Astrocyte of the cerebellum (primary cell): Measurements from ENCODE around the gene WWP2.
A peak's percentile ranks its signal among the peaks of the same experiment; 100 is the strongest.

Experiments used
- DNase-seq: peaks from one replicate; pipeline ENCODE4 v3.0.0-alpha.2; 2011; ENCODE audit warnings: low read depth
- H3K4me3 ChIP-seq: 2 replicates; pipeline ENCODE4 v1.5.1; 2011; ENCODE audit warnings: mild to moderate bottlenecking, low read depth, low read length, moderate library complexity
- in situ Hi-C: cut with HindIII; loops from 2 replicates; pipeline ENCODE4 v1.10.0; 2017; ENCODE audit warnings: low sequenced_read_pairs
- TF ChIP-seq, protein P1 (sequence below): IDR thresholded peaks from 2 replicates; pipeline ENCODE4 v1.5.1; 2012; ENCODE audit warnings: low read length, low read depth, moderate library complexity, mild to moderate bottlenecking; ENCODE audit errors: missing control alignments

The WWP2 gene

DNA sequence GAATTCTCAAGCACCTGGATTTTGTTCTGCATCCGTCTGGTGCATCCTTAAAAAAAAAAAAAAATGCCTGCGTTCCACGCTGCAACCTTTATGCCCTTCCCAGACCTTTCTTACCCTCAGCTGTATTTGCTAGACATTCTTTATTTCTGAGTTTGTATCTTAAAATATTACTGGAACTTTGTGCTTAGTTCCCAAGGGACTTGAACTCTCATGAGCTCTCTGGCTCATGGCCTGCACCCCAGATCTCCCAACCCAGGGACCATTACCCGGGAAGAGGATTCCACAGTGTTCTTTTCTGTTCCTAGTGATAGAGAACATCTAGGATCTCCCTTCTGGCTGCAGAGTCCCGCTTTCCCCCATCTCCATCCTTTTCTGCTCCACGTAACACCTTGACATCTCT, 160.1 kb downstream of the WWP2 start:
- in situ Hi-C loops, result no loop called here
- TF ChIP-seq, protein P1, sequence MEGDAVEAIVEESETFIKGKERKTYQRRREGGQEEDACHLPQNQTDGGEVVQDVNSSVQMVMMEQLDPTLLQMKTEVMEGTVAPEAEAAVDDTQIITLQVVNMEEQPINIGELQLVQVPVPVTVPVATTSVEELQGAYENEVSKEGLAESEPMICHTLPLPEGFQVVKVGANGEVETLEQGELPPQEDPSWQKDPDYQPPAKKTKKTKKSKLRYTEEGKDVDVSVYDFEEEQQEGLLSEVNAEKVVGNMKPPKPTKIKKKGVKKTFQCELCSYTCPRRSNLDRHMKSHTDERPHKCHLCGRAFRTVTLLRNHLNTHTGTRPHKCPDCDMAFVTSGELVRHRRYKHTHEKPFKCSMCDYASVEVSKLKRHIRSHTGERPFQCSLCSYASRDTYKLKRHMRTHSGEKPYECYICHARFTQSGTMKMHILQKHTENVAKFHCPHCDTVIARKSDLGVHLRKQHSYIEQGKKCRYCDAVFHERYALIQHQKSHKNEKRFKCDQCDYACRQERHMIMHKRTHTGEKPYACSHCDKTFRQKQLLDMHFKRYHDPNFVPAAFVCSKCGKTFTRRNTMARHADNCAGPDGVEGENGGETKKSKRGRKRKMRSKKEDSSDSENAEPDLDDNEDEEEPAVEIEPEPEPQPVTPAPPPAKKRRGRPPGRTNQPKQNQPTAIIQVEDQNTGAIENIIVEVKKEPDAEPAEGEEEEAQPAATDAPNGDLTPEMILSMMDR, result no peak
- DNase-seq, result no peak
- H3K4me3 ChIP-seq, result no peak overlapping the region

DNA sequence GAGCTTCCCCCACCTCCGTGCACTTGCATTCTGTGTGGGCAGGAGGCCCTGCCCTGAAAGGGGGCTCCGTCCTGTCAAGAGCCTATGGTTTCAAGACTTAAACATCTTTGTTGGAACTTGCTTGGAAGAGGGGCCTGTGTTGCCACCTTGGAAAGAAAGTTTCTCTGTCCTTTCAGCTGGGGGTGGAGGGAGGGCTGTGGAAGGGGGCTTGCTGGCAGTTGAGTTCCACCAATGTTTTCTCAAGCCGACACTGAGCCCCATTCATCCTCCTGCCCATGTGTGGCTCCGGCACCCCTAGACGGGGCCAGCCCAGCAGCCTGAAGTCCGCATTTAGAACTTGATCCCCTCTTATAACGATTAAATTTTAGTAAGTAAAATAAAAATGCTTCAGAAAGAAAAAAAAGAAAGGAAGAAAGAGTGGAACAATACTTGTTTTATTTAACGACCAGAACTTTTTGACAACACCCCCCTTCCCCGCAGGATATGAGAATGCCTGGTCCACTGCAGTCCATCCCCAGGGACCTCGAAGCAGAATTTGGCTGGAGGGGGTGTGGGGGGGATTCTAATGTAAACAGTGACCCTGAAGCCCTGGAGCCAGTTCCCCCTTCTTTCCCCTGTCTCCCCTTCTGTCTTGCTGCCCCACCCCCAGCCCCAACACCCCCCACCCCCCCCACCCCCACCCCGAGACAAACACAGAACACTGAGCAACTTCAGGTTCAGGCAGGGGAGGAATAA, 162.1 kb downstream of the WWP2 start:
- TF ChIP-seq, protein P1, result no peak
- in situ Hi-C loops, result no loop called here
- DNase-seq, result no peak
- no peak overlapping the region for H3K4me3 ChIP-seq

DNA sequence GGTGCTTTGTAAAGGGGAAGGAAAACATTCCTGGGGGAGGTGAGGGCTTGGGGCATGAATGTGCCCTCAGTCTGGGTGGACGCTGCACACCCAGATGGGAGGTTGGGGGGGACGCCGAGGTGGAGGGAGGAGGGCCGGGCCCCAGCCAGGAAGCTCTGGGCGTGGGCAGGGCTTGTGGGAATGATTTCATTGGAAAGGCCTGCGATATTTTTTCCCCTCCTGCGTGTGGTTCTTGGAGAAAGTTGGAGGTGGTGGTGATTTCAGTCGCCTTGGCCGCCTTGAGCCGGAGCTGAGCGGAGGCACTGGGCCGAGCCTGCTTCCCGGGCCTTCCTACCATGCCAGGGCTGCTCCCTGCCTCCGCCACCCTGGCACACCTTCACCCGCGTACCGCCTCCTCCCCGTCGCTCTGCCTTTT, 162.7 kb downstream of the WWP2 start:
- H3K4me3 ChIP-seq, result no peak overlapping the region
- in situ Hi-C loops, result no loop called here
- DNase-seq, result peak; percentile 40
- TF ChIP-seq, protein P1, result no peak

DNA sequence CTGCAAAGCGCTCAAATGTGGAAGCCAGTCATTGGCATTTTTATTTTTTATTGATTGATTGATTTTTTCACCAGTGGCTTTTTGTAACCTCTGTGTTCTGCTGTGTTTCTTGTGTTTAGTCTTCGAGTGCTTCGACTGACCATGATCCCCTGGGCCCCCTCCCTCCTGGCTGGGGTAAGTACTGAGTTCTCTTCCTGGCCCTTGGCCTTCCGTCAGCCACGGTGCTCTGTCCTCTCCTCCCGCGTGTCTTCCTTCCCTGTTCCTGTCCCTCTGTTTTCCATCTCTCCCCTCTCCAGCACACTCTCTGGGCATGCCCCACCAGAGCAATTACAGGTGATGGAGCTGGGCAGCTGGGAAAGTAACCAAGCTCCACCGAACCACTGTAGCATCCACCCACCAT, 163.2 kb downstream of the WWP2 start:
- TF ChIP-seq, protein P1, result no peak
- in situ Hi-C loops, result no loop called here
- DNase-seq, result no peak
- H3K4me3 ChIP-seq, result no peak overlapping the region

DNA sequence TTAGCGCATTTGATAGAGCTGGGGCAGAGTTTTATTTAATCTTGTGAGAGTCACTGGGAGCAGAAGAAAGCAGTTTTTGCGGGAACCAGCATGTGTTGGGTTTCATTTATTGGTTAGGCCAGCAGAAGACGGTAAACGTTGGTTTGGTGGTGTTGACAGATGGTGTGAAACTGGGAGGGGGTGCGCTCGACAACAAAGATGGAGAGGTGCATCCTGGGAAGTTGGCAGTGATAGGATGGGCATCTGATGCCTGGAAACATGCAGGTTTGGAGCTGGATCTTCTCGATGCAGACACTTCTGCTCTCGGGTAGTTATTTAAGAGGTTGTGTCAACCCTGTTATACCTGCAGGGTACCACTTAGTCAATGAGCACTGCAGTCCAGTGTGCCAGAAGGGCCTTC, 164.1 kb downstream of the WWP2 start:
- H3K4me3 ChIP-seq, result no peak overlapping the region
- no peak for DNase-seq
- TF ChIP-seq, protein P1, result no peak
- in situ Hi-C loops, result no loop called here

DNA sequence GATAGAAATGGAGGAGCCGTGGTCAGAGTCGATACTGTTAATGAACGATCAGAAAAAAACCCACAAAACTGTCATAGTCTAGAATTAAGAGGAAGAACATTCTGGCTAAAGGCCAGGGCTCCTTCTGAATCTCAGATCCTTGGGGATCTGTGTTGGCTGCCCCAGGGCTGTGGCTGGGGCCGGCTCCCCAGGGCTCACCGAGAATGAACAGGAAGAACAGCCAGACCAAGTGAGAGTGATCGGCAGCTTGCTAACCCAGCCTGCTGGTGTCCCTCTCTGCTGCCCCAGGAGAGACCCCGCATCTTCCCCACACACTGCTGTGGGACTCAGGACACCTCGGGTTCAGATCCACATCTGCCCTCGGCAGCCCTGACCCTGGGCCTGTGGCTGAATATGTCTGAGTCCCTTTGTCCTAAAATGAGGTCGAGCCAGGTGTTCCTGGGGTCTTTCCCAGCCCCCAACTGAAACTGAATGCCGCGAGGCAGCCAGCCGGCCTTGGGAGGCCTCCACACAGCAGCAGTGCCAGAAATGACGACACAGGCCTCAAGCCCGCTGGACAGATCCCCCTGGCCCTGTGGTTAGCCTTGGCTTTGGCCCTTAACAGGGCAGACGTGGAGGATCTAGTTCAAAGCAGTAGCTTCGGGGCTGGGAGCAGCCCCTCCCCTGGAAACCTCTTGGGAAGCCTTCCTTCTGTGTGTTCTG, 165.1 kb downstream of the WWP2 start:
- H3K4me3 ChIP-seq, result no peak overlapping the region
- TF ChIP-seq, protein P1, result no peak
- DNase-seq, result peak; percentile 72
- in situ Hi-C loops, result no loop called here
